Panc1 (cell line): ENCODE results near the gene PAFAH1B1. TPM values are rescaled to one million over a fixed set of nuclear protein-coding genes. Genes with fewer than 3 reads are reported as not detected.
"Not testable (repeated sequence)": the region's sequence is repeated elsewhere in the genome, so short reads cannot be mapped to it uniquely, and the experiment has no call there.

Experiments used
- ATAC-seq: fragments of 200-7000 bp; cut with Tn5 transposase; 2 replicates; pipeline ENCODE4 v1.9.1; 2020; ENCODE audit warnings: mild to moderate bottlenecking, moderate library complexity
- BruUV-seq: library from RNA; stranded (reverse); fragments of 400-500 nt; replicated peaks from 2 replicates; lab custom pipeline; 2021; lab: Mats Ljungman, UMichigan
- CTCF ChIA-PET: fragments of 300-600 bp; sonication (Branson Sonifier 250); formaldehyde crosslinking; loops from one replicate; lab custom pipeline; 2022; ENCODE audit warnings: antibody characterized with exemption; lab: Charles Lee
- POLR2A ChIA-PET: fragments of 300-600 bp; sonication (Branson Sonifier 250); formaldehyde crosslinking; loops from one replicate; lab custom pipeline; 2022; ENCODE audit warnings: antibody characterized with exemption; lab: Charles Lee
- DNase-seq: peaks from one replicate; pipeline ENCODE4 v3.0.0-alpha.2; 2010; ENCODE audit warnings: low read depth, low spot score
- H3K27ac ChIP-seq: 2 replicates; pipeline ENCODE4 v1.5.1; 2011; ENCODE audit warnings: mild to moderate bottlenecking, low read length, inconsistent platforms
- H3K27me3 ChIP-seq: fragments of 200-500 bp; sonication (Bioruptor generic); 2 replicates; pipeline ENCODE4 v1.6.0; 2014; ENCODE audit warnings: low read length, inconsistent platforms; ENCODE audit not compliant: control insufficient read depth, insufficient read depth
- H3K36me3 ChIP-seq: fragments of 200-500 bp; sonication (Bioruptor generic); 2 replicates; pipeline ENCODE4 v1.5.1; 2014; ENCODE audit warnings: inconsistent platforms, mild to moderate bottlenecking, low read length, moderate library complexity; ENCODE audit not compliant: control insufficient read depth, insufficient read depth
- H3K4me1 ChIP-seq: 2 replicates; pipeline ENCODE4 v1.5.1; 2011; ENCODE audit warnings: inconsistent platforms, mild to moderate bottlenecking, low read length, moderate library complexity; ENCODE audit not compliant: control insufficient read depth, insufficient read depth
- H3K4me3 ChIP-seq, 2 experiments: 2 replicates each; pipeline ENCODE4 v1.5.1; 2011 to 2012; ENCODE audit warnings: low read depth in 2 of 2, low read length in 2 of 2, mild to moderate bottlenecking in 2 of 2, inconsistent platforms in 1 of 2, moderate library complexity in 1 of 2
- H3K9me3 ChIP-seq: fragments of 200-500 bp; sonication (Bioruptor generic); 2 replicates; pipeline ENCODE4 v1.5.1; 2014; ENCODE audit warnings: low read depth, mild to moderate bottlenecking, inconsistent platforms, low read length, moderate library complexity; ENCODE audit not compliant: control insufficient read depth, insufficient read depth
- CTCF ChIP-seq: fragments of 450-650 bp; IDR thresholded peaks from 2 replicates; pipeline ENCODE4 v1.5.1; 2017; ENCODE audit warnings: mild to moderate bottlenecking
- POLR2AphosphoS5 ChIP-seq: IDR thresholded peaks from 2 replicates; pipeline ENCODE4 v1.6.1; 2012; ENCODE audit warnings: mild to moderate bottlenecking, low read depth, low read length, moderate library complexity
- REST ChIP-seq, 2 experiments: IDR thresholded peaks; 2 replicates each; pipeline ENCODE4 v1.6.1; 2011 to 2012; ENCODE audit warnings: low read depth in 2 of 2, control low read depth in 1 of 2, low read length in 1 of 2, mild to moderate bottlenecking in 1 of 2, moderate library complexity in 1 of 2; ENCODE audit not compliant: insufficient read depth in 1 of 2
- SIN3A ChIP-seq: IDR thresholded peaks from 2 replicates; pipeline ENCODE4 v1.6.1; 2012; ENCODE audit warnings: low read depth, mild to moderate bottlenecking, low read length, moderate library complexity, borderline replicate concordance; ENCODE audit not compliant: insufficient read depth
- TCF7L2 ChIP-seq: IDR thresholded peaks from 2 replicates; pipeline ENCODE4 v1.6.1; 2011; ENCODE audit warnings: mild to moderate bottlenecking, low read depth, low read length, inconsistent platforms
- in situ Hi-C: cut with HindIII; loops from 2 replicates; pipeline ENCODE4 v1.10.0; 2016; ENCODE audit warnings: low sequenced_read_pairs, low pct_unique_long_range_greater_than_20kb
- intact Hi-C: fragments of 100-400 bp; cut with micrococcal nuclease; formaldehyde crosslinking; loops from one replicate; pipeline ENCODE4 v1.10.0; 2022; ENCODE audit not compliant: unreplicated experiment
- total RNA-seq: library from RNA; stranded (reverse); gene quantifications from one replicate; pipeline ENCODE4 v1.2.1, GENCODE V29; 2021; ENCODE audit not compliant: unreplicated experiment

The PAFAH1B1 gene
- total RNA-seq, 1 experiment from 2014 or later, result 120 TPM

- ATAC-seq, result no peak
- no peak overlapping the region for H3K4me3 ChIP-seq
- no TSS peak for BruUV-seq
- CTCF ChIA-PET, result no interaction called here
- no peaks in the 10 kb centered on the region for H3K27me3 ChIP-seq
- TF ChIP-seq SIN3A, result no peak
- no peak for TF ChIP-seq CTCF
- no peak for TF ChIP-seq POLR2AphosphoS5
- TF ChIP-seq TCF7L2, result no peak
- TF ChIP-seq REST (IDR thresholded peaks at IDR 0.05; ENCODE audit: insufficient read depth in 1 of 2, low read depth in 2 of 2, low read length in 1 of 2), result no peak
- no peaks in the 10 kb centered on the region for H3K9me3 ChIP-seq
- no peak for DNase-seq
- H3K36me3 ChIP-seq, result no peaks in the 10 kb centered on the region
- in situ Hi-C loops, result no loop called here
- no peaks in the 10 kb centered on the region for H3K4me1 ChIP-seq
- intact Hi-C loops, result no loop called here
- H3K27ac ChIP-seq, result no peak overlapping the region
- POLR2A ChIA-PET, result no interaction called here
Measured at GRCh38 chr17:2621241-2621640, 27.8 kb downstream of the PAFAH1B1 start.

GRCh38 chr17:2621951-2622405, 28.5 kb downstream of the PAFAH1B1 start:
- intact Hi-C loops, H3K4me3 ChIP-seq, ATAC-seq, H3K27ac ChIP-seq, H3K27me3 ChIP-seq, H3K4me1 ChIP-seq, H3K36me3 ChIP-seq, H3K9me3 ChIP-seq, POLR2A ChIA-PET, DNase-seq, in situ Hi-C loops, CTCF ChIA-PET: not testable (repeated sequence)
- TSS peak; percentile 40 for BruUV-seq

GRCh38 chr17:2622721-2623301, 29.4 kb downstream of the PAFAH1B1 start:
- H3K9me3 ChIP-seq, in situ Hi-C loops, ATAC-seq, BruUV-seq, H3K27ac ChIP-seq, H3K27me3 ChIP-seq, H3K36me3 ChIP-seq, DNase-seq, H3K4me1 ChIP-seq, H3K4me3 ChIP-seq, intact Hi-C loops, CTCF ChIA-PET: not testable (repeated sequence)
- POLR2A ChIA-PET, result interaction anchor here (0.7 kb wide), 2 partner anchors 72 to 1160 kb away, joined by 6 to 8 read pairs; no protein-coding TSS in a partner anchor
